Osteocyte (in vitro differentiated cells): Measurements from ENCODE around the gene URM1. TPM values are rescaled to one million over a fixed set of nuclear protein-coding genes. Genes with fewer than 3 reads are reported as not detected.
"Not testable (repeated sequence)": the region's sequence is repeated elsewhere in the genome, so short reads cannot be mapped to it uniquely, and the experiment has no call there.

ENCODE experiments used
- DNase-seq: peaks from one replicate; pipeline ENCODE4 v3.0.0; 2021; ENCODE audit warnings: mixed read lengths; ENCODE audit not compliant: unreplicated experiment; ENCODE audit errors: extremely low spot score
- H3K27ac Mint-ChIP-seq: one replicate; pipeline ENCODE4 v1.8.0; 2021; ENCODE audit warnings: mild to moderate bottlenecking, mixed read lengths; ENCODE audit not compliant: unreplicated experiment
- H3K27me3 Mint-ChIP-seq: one replicate; pipeline ENCODE4 v1.8.0; 2021; ENCODE audit warnings: mixed read lengths; ENCODE audit not compliant: unreplicated experiment
- H3K36me3 Mint-ChIP-seq: one replicate; pipeline ENCODE4 v1.8.0; 2021; ENCODE audit warnings: mixed read lengths; ENCODE audit not compliant: unreplicated experiment
- H3K4me1 Mint-ChIP-seq: one replicate; pipeline ENCODE4 v1.8.0; 2021; ENCODE audit warnings: mixed read lengths; ENCODE audit not compliant: unreplicated experiment
- H3K4me3 Mint-ChIP-seq: one replicate; pipeline ENCODE4 v1.8.0; 2021; ENCODE audit warnings: mild to moderate bottlenecking, moderate library complexity, mixed read lengths; ENCODE audit not compliant: unreplicated experiment
- H3K9me3 Mint-ChIP-seq: one replicate; pipeline ENCODE4 v1.8.0; 2021; ENCODE audit warnings: mixed read lengths; ENCODE audit not compliant: unreplicated experiment
- CTCF ChIP-seq: fragments of 200-600 bp; sonication (generic); IDR thresholded peaks from 2 replicates; pipeline ENCODE4 v1.5.0; 2021; ENCODE audit warnings: antibody characterized with exemption, mild to moderate bottlenecking, moderate library complexity
- total RNA-seq: library from RNA; stranded (reverse); gene quantifications from 2 replicates; pipeline ENCODE4 v1.2.1, GENCODE V29; 2021

The URM1 gene
- total RNA-seq, 1 donor from 2014 or later = 62.0 TPM

GRCh38 chr9:128335914-128336313 is 35.3 kb upstream of the URM1 start:
- Mint-ChIP-seq H3K4me3 (no peak overlapping the region), H3K27me3 (no peaks in the 10 kb centered on the region)

GRCh38 chr9:128337936-128338335 is 33.2 kb upstream of the URM1 start:
- Mint-ChIP-seq H3K4me3 (no peak overlapping the region), H3K9me3 (no peaks in the 10 kb centered on the region), H3K4me1 (peaks cover 6% of the 10 kb centered on the region), H3K36me3 (peaks cover under 1% of the 10 kb centered on the region), H3K27me3 (no peaks in the 10 kb centered on the region), H3K27ac (no peak overlapping the region)
- DNase-seq = no peak
- TF ChIP-seq CTCF = no peak

More at GRCh38 chr9:128335914-128336313, 35.3 kb upstream of the URM1 start:
- Mint-ChIP-seq H3K27ac (no peak overlapping the region), H3K4me1 (no peaks in the 10 kb centered on the region), H3K36me3 (peaks cover 5% of the 10 kb centered on the region), H3K9me3 (no peaks in the 10 kb centered on the region)
- no peak for DNase-seq
- no peak for TF ChIP-seq CTCF

- not testable (repeated sequence) for H3K27ac Mint-ChIP-seq, H3K27me3 Mint-ChIP-seq, H3K4me1 Mint-ChIP-seq, H3K4me3 Mint-ChIP-seq, DNase-seq, H3K36me3 Mint-ChIP-seq, H3K9me3 Mint-ChIP-seq
Measured at GRCh38 chr9:128338852-128339614, 32.1 kb upstream of the URM1 start.

- H3K36me3 Mint-ChIP-seq = peaks cover 7% of the 10 kb centered on the region
- H3K9me3 Mint-ChIP-seq = no peaks in the 10 kb centered on the region
- peak within 1 kb of the TSS; percentile 82 for H3K4me3 Mint-ChIP-seq
- TF ChIP-seq CTCF = no peak
- peak within 1 kb of the TSS; percentile 80 for H3K27ac Mint-ChIP-seq
- DNase-seq = peak; percentile 89
- no peaks in the 10 kb centered on the region for H3K27me3 Mint-ChIP-seq
- H3K4me1 Mint-ChIP-seq = peaks cover 6% of the 10 kb centered on the region
Measured at GRCh38 chr9:128339761-128340690, 31.1 kb upstream of the URM1 start, which contains the start of gene SLC27A4. SLC27A4 (plus strand) TSS chr9:128340527; CDS start chr9:128343133, 2,606 bp downstream.

- no peak for TF ChIP-seq CTCF
- peaks cover 7% of the 10 kb centered on the region for H3K36me3 Mint-ChIP-seq
- H3K4me3 Mint-ChIP-seq = peak overlapping the region; percentile 82
- H3K9me3 Mint-ChIP-seq = no peaks in the 10 kb centered on the region
- peak overlapping the region; percentile 69 for H3K27ac Mint-ChIP-seq
- peaks cover 6% of the 10 kb centered on the region for H3K4me1 Mint-ChIP-seq
- DNase-seq = no peak
- no peaks in the 10 kb centered on the region for H3K27me3 Mint-ChIP-seq
Measured at GRCh38 chr9:128340691-128341434, 30.3 kb upstream of the URM1 start.
